ENCODE results near the gene GZMB.

- TF ChIP-seq POLR2A (IDR thresholded peaks at IDR 0.05; ENCODE audit: low read depth, low read length) (no peak), POU2F2 (IDR thresholded peaks at IDR 0.05; ENCODE audit: low read depth, low read length) (no peak)
These were observed 44.8 kb upstream of the GZMB start for GRCh38 chr14:24678801-24679247.
